Hepatocyte (in vitro differentiated cells): ENCODE measurements around the gene SBF2. TPM values are rescaled to one million over a fixed set of nuclear protein-coding genes. Genes with fewer than 3 reads are reported as not detected.
"Not testable (repeated sequence)": the region's sequence is repeated elsewhere in the genome, so short reads cannot be mapped to it uniquely, and the experiment has no call there.

ENCODE experiments used
- DNase-seq: peaks from one replicate; pipeline ENCODE4 v3.0.0-alpha.2; 2016; ENCODE audit warnings: low spot score
- H2AFZ ChIP-seq: fragments of 200-600 bp; sonication (generic); 2 replicates; pipeline ENCODE4 v1.6.0; 2016; ENCODE audit warnings: antibody characterized with exemption, mild to moderate bottlenecking
- H3K27ac ChIP-seq: fragments of 200-600 bp; sonication (generic); 2 replicates; pipeline ENCODE4 v1.5.1; 2016; ENCODE audit warnings: mild to moderate bottlenecking
- H3K27me3 ChIP-seq: fragments of 200-600 bp; sonication (generic); 2 replicates; pipeline ENCODE4 v1.6.1; 2016
- H3K36me3 ChIP-seq: fragments of 200-600 bp; sonication (generic); replicated peaks from 2 replicates; pipeline ENCODE4 v1.5.1; 2016; ENCODE audit warnings: low read depth; ENCODE audit not compliant: insufficient read depth
- H3K4me1 ChIP-seq: fragments of 200-600 bp; sonication (generic); 2 replicates; pipeline ENCODE4 v1.5.1; 2016; ENCODE audit warnings: mild to moderate bottlenecking, moderate library complexity; ENCODE audit not compliant: insufficient read depth
- H3K4me2 ChIP-seq: fragments of 200-600 bp; sonication (generic); 2 replicates; pipeline ENCODE4 v1.6.0; 2016
- H3K4me3 ChIP-seq: fragments of 200-600 bp; sonication (generic); 2 replicates; pipeline ENCODE4 v1.5.1; 2016; ENCODE audit warnings: mild to moderate bottlenecking
- H3K79me2 ChIP-seq: fragments of 200-600 bp; sonication (generic); 2 replicates; pipeline ENCODE4 v1.6.0; 2017; ENCODE audit warnings: mild to moderate bottlenecking
- H3K9me2 ChIP-seq: fragments of 200-600 bp; sonication (generic); replicated peaks from 2 replicates; pipeline ENCODE4 v1.6.0; 2017; ENCODE audit warnings: mild to moderate bottlenecking; ENCODE audit not compliant: insufficient read depth
- H3K9me3 ChIP-seq: fragments of 200-600 bp; sonication (generic); 2 replicates; pipeline ENCODE4 v1.5.1; 2016; ENCODE audit warnings: low read depth, mild to moderate bottlenecking
- H4K20me1 ChIP-seq: fragments of 200-600 bp; sonication (generic); 2 replicates; pipeline ENCODE4 v1.6.0; 2016; ENCODE audit warnings: mild to moderate bottlenecking; ENCODE audit not compliant: insufficient read depth, poor library complexity, severe bottlenecking
- EZH2 ChIP-seq: fragments of 200-600 bp; sonication (generic); IDR thresholded peaks from 2 replicates; pipeline ENCODE4 v1.6.1; 2016; ENCODE audit warnings: antibody characterized with exemption, mild to moderate bottlenecking, borderline replicate concordance
- EZH2phosphoT487 ChIP-seq: fragments of 200-600 bp; sonication (generic); IDR thresholded peaks from one replicate; pipeline ENCODE4 v1.6.1; 2018; ENCODE audit warnings: antibody characterized with exemption, mild to moderate bottlenecking, low read depth, moderate library complexity; ENCODE audit not compliant: unreplicated experiment, severe bottlenecking
- WGBS: methylation state at CpG from one replicate; pipeline ENCODE4 v1.1.6; 2016; ENCODE audit warnings: low lambda C conversion rate; ENCODE audit errors: missing lambda C conversion rate; 5-methylcytosine and 5-hydroxymethylcytosine counted together
- polyA plus RNA-seq: library from polyadenylated mRNA; unstranded; fragments of >200 nt; fragmentation: Nextera tagmentation; extraction: Ambion mirVana; gene quantifications from 2 replicates; pipeline ENCODE4 v1.2.1, GENCODE V29; 2016
- total RNA-seq: library from RNA; depleted of rRNA; stranded (reverse); fragments of >200 nt; gene quantifications from 2 replicates; pipeline ENCODE4 v1.2.3, GENCODE V29; 2014
- TF ChIP-seq, protein P1 (sequence below): fragments of 200-600 bp; sonication (generic); IDR thresholded peaks from 2 replicates; pipeline ENCODE4 v1.5.1; 2016; ENCODE audit warnings: antibody characterized with exemption, mild to moderate bottlenecking; ENCODE audit not compliant: poor library complexity

Gene SBF2
- total and polyA plus RNA-seq, 2 experiments from 2014 or later = 25.7 to 83.2 TPM

GRCh38 chr11:10139656-10140055 lies 154.4 kb downstream of the SBF2 start:
- Histone ChIP-seq H2AFZ (no peak overlapping the region), H3K27me3 (no peaks in the 10 kb centered on the region), H3K4me1 (no peaks in the 10 kb centered on the region), H3K79me2 (peaks cover 5% of the 10 kb centered on the region), H3K27ac (no peak overlapping the region), H3K36me3 (no peaks in the 10 kb centered on the region), H3K9me2 (no peaks in the 10 kb centered on the region), H3K4me2 (no peak overlapping the region), H3K4me3 (no peak overlapping the region), H4K20me1 (no peaks in the 10 kb centered on the region), H3K9me3 (no peaks in the 10 kb centered on the region)
- peak; percentile 6 for DNase-seq
- TF ChIP-seq EZH2 (no peak), EZH2phosphoT487 (no peak)
- TF ChIP-seq, protein P1, sequence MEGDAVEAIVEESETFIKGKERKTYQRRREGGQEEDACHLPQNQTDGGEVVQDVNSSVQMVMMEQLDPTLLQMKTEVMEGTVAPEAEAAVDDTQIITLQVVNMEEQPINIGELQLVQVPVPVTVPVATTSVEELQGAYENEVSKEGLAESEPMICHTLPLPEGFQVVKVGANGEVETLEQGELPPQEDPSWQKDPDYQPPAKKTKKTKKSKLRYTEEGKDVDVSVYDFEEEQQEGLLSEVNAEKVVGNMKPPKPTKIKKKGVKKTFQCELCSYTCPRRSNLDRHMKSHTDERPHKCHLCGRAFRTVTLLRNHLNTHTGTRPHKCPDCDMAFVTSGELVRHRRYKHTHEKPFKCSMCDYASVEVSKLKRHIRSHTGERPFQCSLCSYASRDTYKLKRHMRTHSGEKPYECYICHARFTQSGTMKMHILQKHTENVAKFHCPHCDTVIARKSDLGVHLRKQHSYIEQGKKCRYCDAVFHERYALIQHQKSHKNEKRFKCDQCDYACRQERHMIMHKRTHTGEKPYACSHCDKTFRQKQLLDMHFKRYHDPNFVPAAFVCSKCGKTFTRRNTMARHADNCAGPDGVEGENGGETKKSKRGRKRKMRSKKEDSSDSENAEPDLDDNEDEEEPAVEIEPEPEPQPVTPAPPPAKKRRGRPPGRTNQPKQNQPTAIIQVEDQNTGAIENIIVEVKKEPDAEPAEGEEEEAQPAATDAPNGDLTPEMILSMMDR = no peak
- 97% methylated on average over 2 of the region's 2 CpGs for WGBS

- 96% methylated on average over 3 of the region's 3 CpGs for WGBS
- no peak overlapping the region for H2AFZ ChIP-seq
- no peaks in the 10 kb centered on the region for H4K20me1 ChIP-seq
- H3K27me3 ChIP-seq = no peaks in the 10 kb centered on the region
- peaks cover 1% of the 10 kb centered on the region for H3K79me2 ChIP-seq
- H3K4me1 ChIP-seq = no peaks in the 10 kb centered on the region
- no peak overlapping the region for H3K27ac ChIP-seq
- H3K9me3 ChIP-seq = no peaks in the 10 kb centered on the region
- no peak overlapping the region for H3K4me3 ChIP-seq
- no peaks in the 10 kb centered on the region for H3K36me3 ChIP-seq
- H3K4me2 ChIP-seq = no peak overlapping the region
- DNase-seq = no peak
- TF ChIP-seq, protein P1 = no peak
- TF ChIP-seq EZH2phosphoT487 (no peak), EZH2 (no peak)
- H3K9me2 ChIP-seq = no peaks in the 10 kb centered on the region
Measured at GRCh38 chr11:10139143-10139542, 154.9 kb downstream of the SBF2 start.

DNA sequence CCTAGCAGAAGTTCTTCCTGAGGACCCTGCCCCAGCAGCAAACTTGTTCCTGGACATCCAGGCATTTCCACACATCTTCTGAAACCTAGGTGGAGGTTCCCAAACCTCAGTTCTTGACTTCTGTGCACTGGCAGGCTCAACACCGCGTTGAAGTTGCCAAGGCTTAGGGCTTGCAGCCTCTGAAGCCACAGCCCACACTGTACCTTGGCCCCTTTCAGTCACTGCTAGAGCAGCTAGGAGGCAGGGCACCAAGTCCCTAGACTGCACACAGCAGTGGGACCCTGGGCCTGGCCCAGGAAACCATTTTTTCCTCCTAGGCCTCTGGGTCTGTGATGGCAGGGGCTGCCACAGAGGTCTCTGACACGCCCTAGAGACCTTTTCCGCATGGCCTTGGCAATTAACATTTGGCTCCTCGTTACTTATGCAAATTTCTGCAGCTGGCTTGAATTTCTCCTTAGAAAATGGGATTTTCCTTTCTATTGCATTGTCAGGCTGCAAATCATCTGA lies 159.0 kb downstream of the SBF2 start:
- no peak for DNase-seq
- Histone ChIP-seq H3K27ac (no peak overlapping the region), H2AFZ (no peak overlapping the region), H3K27me3 (no peaks in the 10 kb centered on the region), H3K4me3 (no peak overlapping the region), H3K9me2 (no peaks in the 10 kb centered on the region), H3K4me1 (no peaks in the 10 kb centered on the region), H3K9me3 (no peaks in the 10 kb centered on the region), H3K36me3 (no peaks in the 10 kb centered on the region), H3K79me2 (no peaks in the 10 kb centered on the region), H4K20me1 (no peaks in the 10 kb centered on the region), H3K4me2 (no peak overlapping the region)
- WGBS = 98% methylated on average over 5 of the region's 5 CpGs
- TF ChIP-seq, protein P1 = no peak
- TF ChIP-seq EZH2 = no peak
- no peak for TF ChIP-seq EZH2phosphoT487

DNA sequence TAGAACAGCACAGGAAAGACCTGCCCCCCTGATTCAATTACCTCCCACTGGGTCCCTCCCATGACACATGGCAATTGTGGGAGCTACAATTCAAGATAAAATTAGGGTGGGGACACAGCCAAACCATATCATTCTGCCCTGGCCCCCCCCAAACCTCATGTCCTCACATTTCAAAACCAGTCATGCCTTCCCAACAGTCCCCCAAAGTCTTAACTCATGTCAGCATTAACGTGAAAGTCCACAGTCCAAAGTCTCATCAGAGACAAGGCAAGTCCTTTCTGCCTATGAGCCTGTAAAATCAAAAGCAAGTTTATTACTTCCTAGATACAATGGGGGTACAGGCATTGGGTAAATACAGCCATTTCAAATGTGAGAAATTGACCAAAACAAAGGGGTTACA lies 159.8 kb downstream of the SBF2 start:
- H3K4me3 ChIP-seq, H3K79me2 ChIP-seq, H2AFZ ChIP-seq, DNase-seq, H3K27me3 ChIP-seq, H3K4me1 ChIP-seq, H3K4me2 ChIP-seq, H4K20me1 ChIP-seq, H3K36me3 ChIP-seq, H3K9me3 ChIP-seq, H3K9me2 ChIP-seq: not testable (repeated sequence)
- H3K27ac ChIP-seq = peak overlapping the region; percentile 12
- 70% methylated on average over 1 of the region's 1 CpG for WGBS

- not testable (repeated sequence) for H3K36me3 ChIP-seq, H3K9me3 ChIP-seq, H3K27me3 ChIP-seq, H3K4me3 ChIP-seq, H4K20me1 ChIP-seq, H3K9me2 ChIP-seq, H3K27ac ChIP-seq, H3K4me1 ChIP-seq, H2AFZ ChIP-seq, H3K4me2 ChIP-seq, H3K79me2 ChIP-seq, DNase-seq
- WGBS = 93% methylated on average over 10 of the region's 23 CpGs
Measured at GRCh38 chr11:10133251-10133650, 160.8 kb downstream of the SBF2 start.
